Fibroblast of skin of right quadriceps (primary cell): ENCODE data around the gene NDST3.
"Not testable (repeated sequence)": the region's sequence is repeated elsewhere in the genome, so short reads cannot be mapped to it uniquely, and the experiment has no call there.

Source experiments
- DNase-seq: peaks from one replicate; pipeline ENCODE4 v3.0.0-alpha.2; 2013

The NDST3 gene

DNA sequence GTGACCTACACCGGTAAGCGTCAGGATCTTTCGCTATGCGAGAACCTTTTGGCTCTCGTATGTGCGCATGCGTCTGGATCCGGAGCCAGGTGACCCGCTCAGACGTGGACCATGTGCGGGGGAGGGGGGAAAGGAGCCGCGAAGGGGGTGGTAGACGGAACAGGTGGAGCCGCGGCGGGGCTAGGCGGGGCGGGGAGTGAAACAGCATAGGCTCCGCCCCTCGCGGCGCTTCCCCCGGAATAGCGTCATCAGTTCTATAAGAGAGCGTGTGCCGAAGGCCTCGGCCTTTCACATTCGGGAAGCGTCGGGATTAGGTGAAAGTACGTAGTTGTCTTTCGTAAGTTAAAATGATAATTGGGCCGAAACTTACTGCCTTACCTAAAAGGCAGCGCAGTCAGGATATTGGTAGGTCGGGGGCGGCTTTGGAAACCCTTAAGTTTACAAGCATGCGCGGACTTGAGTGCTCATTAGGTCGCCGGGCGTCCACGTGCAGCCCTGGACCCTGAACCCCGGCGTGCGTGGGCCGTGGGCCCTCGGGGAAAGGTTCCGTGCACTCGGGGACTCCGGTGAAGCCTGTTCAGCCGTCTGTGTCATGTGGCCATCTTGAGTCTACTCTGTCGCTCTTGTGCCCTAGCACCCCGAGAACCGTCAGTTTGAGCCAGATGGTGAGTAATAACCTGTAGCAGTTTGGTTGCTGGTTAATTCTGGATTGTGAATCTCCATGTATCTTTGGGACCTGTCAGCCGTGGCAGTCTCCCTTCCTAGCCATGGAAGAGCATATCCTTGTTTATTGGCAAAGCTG, 244.4 kb downstream of the NDST3 start:
- peak; percentile 92 for DNase-seq

- no peak for DNase-seq
These were observed 245.0 kb downstream of the NDST3 start for GRCh38 chr4:118279328-118279727.

DNA sequence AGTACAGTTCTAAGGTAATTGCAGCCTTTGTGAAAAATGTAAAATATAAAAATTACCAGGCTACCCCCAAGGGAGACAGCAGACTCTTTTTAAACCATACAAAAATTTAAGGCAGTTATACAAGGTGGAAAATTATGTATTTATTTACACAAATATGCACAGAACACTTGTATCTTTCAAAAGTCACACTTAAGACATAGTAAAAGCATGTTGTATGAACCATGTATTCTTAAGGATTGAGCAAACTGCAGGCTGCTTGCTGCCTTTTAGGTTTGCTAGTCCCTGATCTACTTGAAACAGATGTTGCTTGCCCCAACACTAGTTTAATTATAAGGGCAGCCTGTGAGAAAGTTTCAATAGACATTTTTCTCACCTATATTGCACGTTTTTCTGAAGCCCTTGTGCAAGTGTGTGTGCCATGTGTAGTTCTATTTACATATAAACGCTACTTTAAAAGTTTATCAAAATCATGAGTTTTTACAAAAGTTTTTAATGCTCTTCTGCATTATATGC, 245.7 kb downstream of the NDST3 start:
- no peak for DNase-seq

DNA sequence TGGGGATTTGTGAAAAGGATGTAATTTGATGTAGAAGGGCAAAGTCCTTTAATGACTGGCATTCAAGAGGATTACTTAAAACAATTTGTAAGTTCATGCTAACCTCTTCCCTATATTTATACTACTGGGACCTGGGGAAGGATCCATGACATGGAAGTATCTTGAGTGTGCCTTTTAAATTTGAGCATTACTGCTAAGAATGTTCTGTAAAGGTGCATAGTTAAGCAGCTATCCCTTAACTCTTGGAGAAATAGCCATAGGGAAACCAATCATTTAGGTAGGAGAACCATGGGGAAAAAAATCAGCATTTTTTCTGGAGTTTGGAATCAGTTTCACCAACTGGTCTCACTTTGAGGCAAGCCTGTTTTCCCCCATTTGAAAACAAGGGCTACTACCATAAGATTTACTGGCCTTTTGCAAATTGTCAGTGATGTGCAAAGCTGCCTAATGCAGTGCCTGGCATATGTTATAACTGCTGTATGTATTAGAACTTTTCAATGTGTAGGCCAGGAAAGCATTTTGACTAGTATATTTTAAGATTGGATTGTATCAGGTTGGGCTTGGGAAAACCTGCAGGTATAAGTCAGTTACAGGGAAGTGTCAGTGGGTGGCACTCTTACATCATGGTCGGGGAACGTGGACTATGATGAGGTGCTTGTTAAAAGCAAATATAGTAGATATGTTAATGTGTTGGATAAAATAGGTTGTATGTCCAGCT, 246.4 kb downstream of the NDST3 start:
- DNase-seq, result peak; percentile 78

DNA sequence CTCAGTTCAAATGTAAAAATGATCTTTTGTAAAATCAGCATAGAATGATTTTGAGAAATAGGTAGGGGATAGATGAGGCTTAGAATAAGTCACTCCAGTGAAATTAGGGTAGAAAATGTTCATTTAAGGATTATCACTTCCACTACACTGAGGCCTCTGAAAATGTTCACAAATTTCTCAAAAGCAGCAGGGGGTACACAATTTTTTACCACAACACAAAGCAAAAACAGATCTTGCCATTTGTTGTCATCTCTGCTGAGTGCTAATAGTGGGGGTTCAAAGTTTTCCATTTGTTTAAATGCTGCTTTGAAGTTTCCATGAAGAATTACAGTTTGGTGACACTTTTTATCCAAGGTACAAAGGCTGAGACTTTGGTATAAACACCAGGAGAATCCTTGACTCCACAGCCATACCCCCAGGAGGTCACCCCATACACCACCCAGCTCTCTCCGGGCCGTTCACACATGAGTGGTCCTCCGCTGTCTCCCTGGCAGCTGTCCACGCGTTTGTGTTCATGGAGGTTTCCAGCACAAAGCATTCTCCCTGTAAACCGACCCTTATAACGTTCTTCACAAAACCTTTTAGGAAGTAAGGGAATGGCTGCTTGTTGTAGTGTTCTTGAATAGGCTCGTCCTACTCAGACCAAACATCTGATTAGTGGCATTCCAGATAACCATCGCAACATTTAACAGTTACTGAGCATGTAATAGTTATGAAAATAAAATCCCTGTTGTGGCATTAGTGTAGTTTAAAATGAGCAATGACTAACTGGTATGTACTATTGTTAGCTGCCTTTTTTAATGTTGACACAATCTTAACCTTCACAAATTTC, 247.5 kb downstream of the NDST3 start:
- peak; percentile 60 for DNase-seq

- peak; percentile 42 for DNase-seq
These were observed 248.4 kb downstream of the NDST3 start for GRCh38 chr4:118282692-118283091.

GRCh38 chr4:118284169-118284568, 249.9 kb downstream of the NDST3 start:
- no peak for DNase-seq

DNA sequence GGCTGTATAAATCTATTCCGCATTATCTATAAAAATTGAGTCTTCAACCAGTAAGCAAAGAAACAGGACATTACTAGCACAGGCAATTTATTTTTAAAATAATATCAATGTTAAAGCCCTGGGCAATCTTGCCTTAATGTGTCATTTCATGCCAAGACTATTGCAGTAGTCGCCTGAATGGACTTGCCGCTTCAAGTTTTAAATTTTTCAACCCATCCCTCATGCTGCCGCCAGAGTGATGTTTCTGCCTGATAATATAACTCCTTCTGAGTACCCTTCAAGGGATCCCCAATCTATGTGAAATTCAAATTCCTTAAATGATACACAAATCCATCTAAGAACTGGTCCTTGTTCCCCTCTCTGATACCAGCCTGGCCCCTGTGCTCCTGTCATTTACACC, 251.6 kb downstream of the NDST3 start:
- DNase-seq, result no peak

GRCh38 chr4:118286685-118287084, 252.4 kb downstream of the NDST3 start:
- DNase-seq, result no peak

GRCh38 chr4:118287711-118288451, 253.6 kb downstream of the NDST3 start:
- DNase-seq, result peak; percentile 82

- DNase-seq, result peak; percentile 97
These were observed 255.5 kb downstream of the NDST3 start for GRCh38 chr4:118289794-118290193.

DNA sequence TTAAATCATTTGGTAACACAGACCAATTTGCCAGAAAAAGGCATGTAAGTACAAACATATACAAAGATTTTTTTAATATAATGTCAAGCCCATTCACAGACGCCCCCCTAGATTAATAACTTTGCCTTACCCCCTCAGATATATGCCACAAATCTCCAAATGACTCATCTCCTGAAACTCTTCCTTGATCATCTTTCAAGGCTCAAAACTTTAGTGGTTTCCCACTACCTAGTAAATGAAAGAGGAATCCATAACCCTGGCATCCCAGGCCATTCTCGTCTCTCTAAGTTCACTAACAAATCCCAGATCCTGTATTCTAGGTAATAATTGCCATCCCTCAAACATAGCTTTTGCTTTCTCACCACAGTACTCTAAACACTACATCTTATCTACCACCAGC, 256.7 kb downstream of the NDST3 start:
- DNase-seq, result peak; percentile 51

GRCh38 chr4:118296729-118297128, 262.4 kb downstream of the NDST3 start:
- no peak for DNase-seq

DNA sequence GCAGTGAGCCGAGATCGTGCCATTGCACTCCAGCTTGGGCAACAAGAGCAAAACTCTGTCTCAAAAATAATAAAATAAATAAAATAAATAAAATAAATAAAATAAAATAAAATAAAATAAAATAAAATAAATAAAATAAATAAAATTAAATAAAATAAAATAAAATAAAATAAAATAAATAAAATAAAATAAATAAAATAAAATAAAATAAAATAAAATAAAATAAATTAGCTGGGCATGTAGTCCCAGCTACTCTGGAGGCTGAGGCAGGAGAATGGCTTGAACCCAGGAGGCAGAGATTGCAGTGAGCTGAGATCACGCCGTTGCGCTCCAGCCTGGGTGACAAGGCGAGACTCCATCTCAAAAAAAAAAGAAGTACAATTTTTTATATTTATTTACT, 265.3 kb downstream of the NDST3 start:
- not testable (repeated sequence) for DNase-seq

GRCh38 chr4:118307643-118308042, 273.4 kb downstream of the NDST3 start:
- no peak for DNase-seq
